Measurements from ENCODE around the gene PTPN6. TPM values are rescaled to one million over a fixed set of nuclear protein-coding genes. Genes with fewer than 3 reads are reported as not detected.

The PTPN6 gene
- total and polyA plus RNA-seq, 2 of the 8 experiments (the other 6 are each of a cell fraction or from before 2014, with no cell fraction given) = 16.3 to 28.4 TPM

DNA sequence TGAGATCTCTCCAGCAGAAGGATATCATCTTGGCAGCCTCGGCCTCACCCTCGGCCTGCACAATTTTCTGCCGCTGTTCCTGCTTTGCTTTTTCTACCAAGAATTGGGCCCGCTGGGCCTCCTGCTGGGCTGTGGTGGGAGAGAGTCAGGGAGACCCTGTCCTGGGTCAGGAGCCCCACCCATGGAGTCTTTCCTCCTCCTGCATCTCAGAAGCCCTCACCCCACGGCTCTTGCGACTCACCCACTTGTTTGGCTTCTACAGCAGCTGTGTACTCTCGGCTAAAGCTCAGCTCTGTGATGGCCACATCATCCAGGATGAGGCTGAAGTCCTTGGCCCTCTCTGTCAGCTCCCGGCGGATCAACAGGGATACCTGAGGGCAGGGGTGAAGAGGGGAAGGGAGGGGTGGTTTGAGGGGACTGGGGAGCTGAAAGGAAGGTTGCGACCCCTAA, 16.5 kb downstream of the PTPN6 start:
- WGBS, 2 experiments (ENCODE audit: extremely low coverage in 1 of 2, insufficient coverage in 1 of 2, insufficient read length in 1 of 2, insufficient replicate concordance in 2 of 2, low coverage in 1 of 2, low lambda C conversion rate in 2 of 2, missing lambda C conversion rate in 1 of 2) = 96% methylated on average over 10 of the region's 10 CpGs; no CpG with 5 or more reads in 1 of the 2 experiments
- H3K14ac ChIP-seq (ENCODE audit: insufficient read length) = no peak overlapping the region
- no peak overlapping the region for H2BK12ac ChIP-seq (ENCODE audit: low read depth, low read length)
- TF ChIP-seq SP2 (IDR thresholded peaks at IDR 0.05; ENCODE audit: low read length) (no peak), CTCF (IDR thresholded peaks at IDR 0.05; ENCODE audit: control extremely low read depth in 1 of 3, insufficient read depth in 1 of 3, low read depth in 1 of 3, low read length in 3 of 3) (no peak), SRF (IDR thresholded peaks at IDR 0.05; ENCODE audit: low read depth, low read length) (no peak), CHD2 (IDR thresholded peaks at IDR 0.05; ENCODE audit: low read length) (no peak), BCL11A (IDR thresholded peaks at IDR 0.05; ENCODE audit: low read depth in 2 of 2, low read length in 2 of 2) (no peak), POLR2AphosphoS5 (IDR thresholded peaks at IDR 0.05; ENCODE audit: low read depth, low read length) (peak; percentile 9; the same call in 1 of the 2 replicates)
- no peak overlapping the region; a peak in 1 of 7 replicates for H3K9ac ChIP-seq (replicated peaks in 1 of 4; ENCODE audit: extremely low read depth in 1 of 4, low read depth in 3 of 4, low read length in 3 of 4)
- H4K5ac ChIP-seq (ENCODE audit: insufficient read length, low read depth, low read length) = no peak overlapping the region
- no peaks in the 10 kb centered on the region for H3K27me3 ChIP-seq (replicated peaks in 1 of 4; ENCODE audit: control insufficient read depth in 3 of 4, extremely low read depth in 1 of 4, insufficient read depth in 3 of 4, low read length in 3 of 4)
- no peak overlapping the region; the same call in 1 of the 2 replicates for H4K8ac ChIP-seq (ENCODE audit: extremely low read depth, insufficient read depth, low read length)
- no peak for FAIRE-seq
- H3K4me2 ChIP-seq (ENCODE audit: insufficient read depth in 1 of 2, low read depth in 2 of 2, low read length in 2 of 2) = no peak overlapping the region
- ChIA-PET CTCF (ENCODE audit: partially characterized antibody) (interaction anchor here (0.6 to 2.4 kb wide), 6 partner anchors 9 to 146 kb away, joined by 3 to 11 read pairs (median 8); partner anchors contain the start of gene C1RL), POLR2A (ENCODE audit: partially characterized antibody) (interaction anchor here (1.4 to 30.5 kb wide), 7 partner anchors 10 to 163 kb away, joined by 3 to 1596 read pairs (median 10); partner anchors contain the start of genes ATN1, C12orf57, CLSTN3 and PTPN6)
- peaks cover 9 to 28% (median 15%) of the 10 kb centered on the region in 4 experiments for H3K4me1 ChIP-seq (replicated peaks in 1 of 4; ENCODE audit: control insufficient read depth in 3 of 4, insufficient read depth in 4 of 4, low read length in 3 of 4)
- H2AFZ ChIP-seq (ENCODE audit: low read length) = no peak overlapping the region
- H2BK20ac ChIP-seq (ENCODE audit: low read length) = no peak overlapping the region
- no peaks in the 10 kb centered on the region for H3K9me3 ChIP-seq (ENCODE audit: insufficient read depth in 2 of 2, low read depth in 1 of 2, low read length in 1 of 2)
- DNase-seq (ENCODE audit: low read depth in 1 of 2, low spot score in 2 of 2) = no peak
- no peak overlapping the region for H3K23ac ChIP-seq (ENCODE audit: insufficient read length)
- no peak overlapping the region for H3K56ac ChIP-seq (replicated peaks; ENCODE audit: insufficient read length, low read depth, low read length)
- no peak overlapping the region for H2BK120ac ChIP-seq (replicated peaks; ENCODE audit: low read depth, low read length)
- H2BK15ac ChIP-seq (ENCODE audit: low read length) = no peak overlapping the region
- H3K4ac ChIP-seq (replicated peaks; ENCODE audit: insufficient read length, low read depth, low read length) = no peak overlapping the region
- H3K18ac ChIP-seq (ENCODE audit: extremely low read depth, low read length) = no peak overlapping the region
- no peak overlapping the region for H3K4me3 ChIP-seq (ENCODE audit: extremely low read depth in 1 of 4, insufficient read depth in 2 of 4, low read depth in 3 of 4, low read length in 4 of 4)
- peaks cover 28 to 45% (median 32%) of the 10 kb centered on the region in 4 experiments for H3K36me3 ChIP-seq (ENCODE audit: control insufficient read depth in 2 of 4, insufficient read depth in 4 of 4, low read length in 3 of 4)
- H4K91ac ChIP-seq (replicated peaks; ENCODE audit: insufficient read length, low read length) = no peak overlapping the region
- peaks cover 14 to 57% of the 10 kb centered on the region in 2 experiments for H3K79me2 ChIP-seq (ENCODE audit: control insufficient read depth in 1 of 2, insufficient read depth in 2 of 2, low read length in 2 of 2)
- H3K23me2 ChIP-seq (ENCODE audit: low read depth, low read length) = peaks cover 15% of the 10 kb centered on the region
- no peak overlapping the region for H2AK5ac ChIP-seq (ENCODE audit: low read depth, low read length)
- no peak overlapping the region for H2BK5ac ChIP-seq (ENCODE audit: low read depth, low read length)
- H3K27ac ChIP-seq (ENCODE audit: low read depth, low read length) = no peak overlapping the region
- H4K20me1 ChIP-seq (replicated peaks in 1 of 2; ENCODE audit: control insufficient read depth in 1 of 2, insufficient read depth in 2 of 2, low read length in 2 of 2) = peaks cover 2 to 4% of the 10 kb centered on the region in 2 experiments
- H3K79me1 ChIP-seq (ENCODE audit: low read depth, low read length) = peaks cover 5% of the 10 kb centered on the region; the same call in 1 of the 2 replicates
